Measurements from ENCODE around the gene ABCD2. TPM values are rescaled to one million over a fixed set of nuclear protein-coding genes. Genes with fewer than 3 reads are reported as not detected.

The ABCD2 gene
- total RNA-seq: 1 to 10 TPM; 8.6 to 9.1 TPM

GRCh38 chr12:39619660-39620433 lies at the start of gene ABCD2:
ABCD2 (minus strand) TSS chr12:39619803; CDS start chr12:39619615, 188 bp downstream.
- DNase-seq: peak; percentile 88
- no peaks in the 10 kb centered on the region for H3K36me3 Mint-ChIP-seq (ENCODE audit: low read depth)
- no peak within 1 kb of the TSS for H3K27ac Mint-ChIP-seq
- CTCF ChIA-PET: interaction anchor here (0.6 to 1.9 kb wide), 15 partner anchors 9 to 180 kb away, joined by 3 to 11 read pairs (median 4); no protein-coding TSS in a partner anchor
- H3K9me3 Mint-ChIP-seq: no peaks in the 10 kb centered on the region
- H3K4me3 Mint-ChIP-seq: no peak within 1 kb of the TSS
- no peaks in the 10 kb centered on the region for H3K27me3 Mint-ChIP-seq (ENCODE audit: low read depth)
- H3K4me1 Mint-ChIP-seq (ENCODE audit: low read depth): peaks cover 27% of the 10 kb centered on the region
- intact Hi-C loops (cut with micrococcal nuclease): loop anchor here (1.0 to 10.0 kb wide), 12 partner anchors 8 to 1303 kb away; partner anchors contain the start of genes ALG10B, CPNE8, KIF21A and SLC2A13

GRCh38 chr12:39660101-39660500 lies 40.5 kb upstream of the ABCD2 start:
- Mint-ChIP-seq H3K27me3 (ENCODE audit: low read depth) (no peaks in the 10 kb centered on the region), H3K9me3 (no peaks in the 10 kb centered on the region), H3K27ac (no peak overlapping the region), H3K4me1 (ENCODE audit: low read depth) (peaks cover 6% of the 10 kb centered on the region), H3K4me3 (no peak overlapping the region), H3K36me3 (ENCODE audit: low read depth) (peaks cover 3% of the 10 kb centered on the region)
- intact Hi-C loops (cut with micrococcal nuclease): no loop called here
- no peak for DNase-seq
- CTCF ChIA-PET: no interaction called here

- CTCF ChIA-PET: no interaction called here
- H3K4me1 Mint-ChIP-seq (ENCODE audit: low read depth): peaks cover 22% of the 10 kb centered on the region
- intact Hi-C loops (cut with micrococcal nuclease): no loop called here
- H3K4me3 Mint-ChIP-seq: no peak overlapping the region
- DNase-seq: no peak
- H3K27ac Mint-ChIP-seq: no peak overlapping the region
- no peaks in the 10 kb centered on the region for H3K36me3 Mint-ChIP-seq (ENCODE audit: low read depth)
- peaks cover 1% of the 10 kb centered on the region for H3K9me3 Mint-ChIP-seq
- H3K27me3 Mint-ChIP-seq (ENCODE audit: low read depth): no peaks in the 10 kb centered on the region
Observed at GRCh38 chr12:39647383-39647782, 27.8 kb upstream of the ABCD2 start.

- Mint-ChIP-seq H3K27ac (no peak overlapping the region), H3K36me3 (ENCODE audit: low read depth) (no peaks in the 10 kb centered on the region), H3K9me3 (peaks cover 1% of the 10 kb centered on the region), H3K4me1 (ENCODE audit: low read depth) (peaks cover 22% of the 10 kb centered on the region), H3K4me3 (no peak overlapping the region), H3K27me3 (ENCODE audit: low read depth) (no peaks in the 10 kb centered on the region)
- intact Hi-C loops (cut with micrococcal nuclease): no loop called here
- no peak for DNase-seq
- CTCF ChIA-PET: no interaction called here
Observed at GRCh38 chr12:39646963-39647362, 27.4 kb upstream of the ABCD2 start.

GRCh38 chr12:39643052-39643451 lies 23.4 kb upstream of the ABCD2 start:
- no peaks in the 10 kb centered on the region for H3K9me3 Mint-ChIP-seq
- no peak overlapping the region for H3K27ac Mint-ChIP-seq
- no peak for DNase-seq
- H3K27me3 Mint-ChIP-seq (ENCODE audit: low read depth): no peaks in the 10 kb centered on the region
- no peaks in the 10 kb centered on the region for H3K36me3 Mint-ChIP-seq (ENCODE audit: low read depth)
- H3K4me1 Mint-ChIP-seq (ENCODE audit: low read depth): peaks cover 14% of the 10 kb centered on the region
- no peak overlapping the region for H3K4me3 Mint-ChIP-seq
- intact Hi-C loops (cut with micrococcal nuclease): no loop called here
- CTCF ChIA-PET: no interaction called here

- H3K9me3 Mint-ChIP-seq: peaks cover 6% of the 10 kb centered on the region
- no peaks in the 10 kb centered on the region for H3K36me3 Mint-ChIP-seq (ENCODE audit: low read depth)
- H3K4me3 Mint-ChIP-seq: no peak overlapping the region
- no peaks in the 10 kb centered on the region for H3K27me3 Mint-ChIP-seq (ENCODE audit: low read depth)
- no peaks in the 10 kb centered on the region for H3K4me1 Mint-ChIP-seq (ENCODE audit: low read depth)
- CTCF ChIA-PET: interaction anchor here (0.9 kb wide), 1 partner anchor 13 kb away, joined by 3 read pairs; a partner anchor contains a TSS
- DNase-seq: no peak
- H3K27ac Mint-ChIP-seq: no peak overlapping the region
- intact Hi-C loops (cut with micrococcal nuclease): loop anchor here (1.0 kb wide), 1 partner anchor 10 kb away; no protein-coding TSS in a partner anchor
Observed at GRCh38 chr12:39638840-39639239, 19.2 kb upstream of the ABCD2 start.

GRCh38 chr12:39638178-39638577 lies 18.6 kb upstream of the ABCD2 start:
- Mint-ChIP-seq H3K4me1 (ENCODE audit: low read depth) (no peaks in the 10 kb centered on the region), H3K4me3 (no peak overlapping the region), H3K36me3 (ENCODE audit: low read depth) (no peaks in the 10 kb centered on the region), H3K27me3 (ENCODE audit: low read depth) (no peaks in the 10 kb centered on the region), H3K27ac (no peak overlapping the region), H3K9me3 (peaks cover 6% of the 10 kb centered on the region)
- intact Hi-C loops (cut with micrococcal nuclease): loop anchor here (1.0 kb wide), 1 partner anchor 9 kb away; no protein-coding TSS in a partner anchor
- CTCF ChIA-PET: no interaction called here
- DNase-seq: no peak

- Mint-ChIP-seq H3K36me3 (ENCODE audit: low read depth) (peaks cover 4% of the 10 kb centered on the region), H3K9me3 (peaks cover 6% of the 10 kb centered on the region), H3K4me3 (no peak overlapping the region), H3K27me3 (ENCODE audit: low read depth) (no peaks in the 10 kb centered on the region), H3K4me1 (ENCODE audit: low read depth) (peaks cover 22% of the 10 kb centered on the region), H3K27ac (no peak overlapping the region)
- CTCF ChIA-PET: interaction anchor here (0.6 to 1.5 kb wide), 4 partner anchors 9 to 475 kb away, joined by 3 to 6 read pairs (median 4); no protein-coding TSS in a partner anchor
- no peak for DNase-seq
- intact Hi-C loops (cut with micrococcal nuclease): no loop called here
Observed at GRCh38 chr12:39632670-39633069, 13.1 kb upstream of the ABCD2 start.

GRCh38 chr12:39628836-39629235 lies 9.2 kb upstream of the ABCD2 start:
- Mint-ChIP-seq H3K4me1 (ENCODE audit: low read depth) (peaks cover 54% of the 10 kb centered on the region), H3K4me3 (peak overlapping the region; percentile 44), H3K36me3 (ENCODE audit: low read depth) (peaks cover 4% of the 10 kb centered on the region), H3K9me3 (no peaks in the 10 kb centered on the region), H3K27me3 (ENCODE audit: low read depth) (no peaks in the 10 kb centered on the region), H3K27ac (peak overlapping the region; percentile 93)
- intact Hi-C loops (cut with micrococcal nuclease): loop anchor here (1.0 to 10.0 kb wide), 7 partner anchors 9 to 854 kb away; partner anchors contain the start of genes CPNE8 and SLC2A13
- CTCF ChIA-PET: interaction anchor here (1.6 to 2.5 kb wide), 2 partner anchors 9 to 17 kb away, joined by 4 to 9 read pairs; partner anchors contain the start of gene ABCD2
- DNase-seq: no peak

GRCh38 chr12:39627914-39628313 lies 8.3 kb upstream of the ABCD2 start:
- peaks cover 4% of the 10 kb centered on the region for H3K36me3 Mint-ChIP-seq (ENCODE audit: low read depth)
- H3K4me1 Mint-ChIP-seq (ENCODE audit: low read depth): peaks cover 60% of the 10 kb centered on the region
- CTCF ChIA-PET: interaction anchor here (1.6 to 2.5 kb wide), 2 partner anchors 8 to 16 kb away, joined by 4 to 9 read pairs; partner anchors contain the start of gene ABCD2
- H3K27me3 Mint-ChIP-seq (ENCODE audit: low read depth): no peaks in the 10 kb centered on the region
- H3K9me3 Mint-ChIP-seq: no peaks in the 10 kb centered on the region
- H3K4me3 Mint-ChIP-seq: peak overlapping the region; percentile 25
- peak; percentile 41 for DNase-seq
- intact Hi-C loops (cut with micrococcal nuclease): loop anchor here (1.0 to 10.0 kb wide), 6 partner anchors 8 to 853 kb away; partner anchors contain the start of genes CPNE8 and SLC2A13
- H3K27ac Mint-ChIP-seq: peak overlapping the region; percentile 93

- DNase-seq: no peak
- intact Hi-C loops (cut with micrococcal nuclease): loop anchor here (10.0 kb wide), 2 partner anchors 721 to 851 kb away; partner anchors contain the start of gene CPNE8
Observed at GRCh38 chr12:39626033-39626814, 6.6 kb upstream of the ABCD2 start.

GRCh38 chr12:39623919-39624318 lies 4.3 kb upstream of the ABCD2 start:
- no peaks in the 10 kb centered on the region for H3K27me3 Mint-ChIP-seq (ENCODE audit: low read depth)
- peaks cover 1% of the 10 kb centered on the region for H3K36me3 Mint-ChIP-seq (ENCODE audit: low read depth)
- DNase-seq: no peak
- peaks cover 60% of the 10 kb centered on the region for H3K4me1 Mint-ChIP-seq (ENCODE audit: low read depth)
- peak overlapping the region; percentile 82 for H3K27ac Mint-ChIP-seq
- intact Hi-C loops (cut with micrococcal nuclease): loop anchor here (5.0 to 10.0 kb wide), 3 partner anchors 719 to 1307 kb away; partner anchors contain the start of genes ALG10B and CPNE8
- H3K4me3 Mint-ChIP-seq: no peak overlapping the region
- H3K9me3 Mint-ChIP-seq: no peaks in the 10 kb centered on the region
- CTCF ChIA-PET: no interaction called here

More at GRCh38 chr12:39626033-39626814, 6.6 kb upstream of the ABCD2 start:
- H3K4me3 Mint-ChIP-seq: no peak overlapping the region
- no peaks in the 10 kb centered on the region for H3K27me3 Mint-ChIP-seq (ENCODE audit: low read depth)
- H3K4me1 Mint-ChIP-seq (ENCODE audit: low read depth): peaks cover 72% of the 10 kb centered on the region
- no peak overlapping the region for H3K27ac Mint-ChIP-seq
- CTCF ChIA-PET: interaction anchor here (0.9 to 1.2 kb wide), 2 partner anchors 13 to 42 kb away, joined by 3 read pairs; no protein-coding TSS in a partner anchor
- peaks cover 4% of the 10 kb centered on the region for H3K36me3 Mint-ChIP-seq (ENCODE audit: low read depth)
- no peaks in the 10 kb centered on the region for H3K9me3 Mint-ChIP-seq

Measured in activated naive CD4-positive, alpha-beta T cell treated with anti-CD3 and anti-CD28 coated beads for 36 hours (primary cell).